Measurements from ENCODE around the gene CNTNAP2. TPM values are rescaled to one million over a fixed set of nuclear protein-coding genes. Genes with fewer than 3 reads are reported as not detected.
A peak's percentile ranks its signal among the peaks of the same experiment; 100 is the strongest.
"Not testable (repeated sequence)": the region's sequence is repeated elsewhere in the genome, so short reads cannot be mapped to it uniquely, and the experiment has no call there.

The CNTNAP2 gene
- total and polyA plus RNA-seq, 4 donors = 41.3 to 127 (median 67.8) TPM

- WGBS (ENCODE audit: insufficient coverage) = 100% methylated on average over 2 of the region's 6 CpGs
- H3K4me3 ChIP-seq (ENCODE audit: low read depth, low read length) = no peak overlapping the region
- no peaks in the 10 kb centered on the region for H3K9me3 ChIP-seq (ENCODE audit: control insufficient read depth, insufficient read depth, low read length)
- no peak overlapping the region for H3K27ac ChIP-seq (ENCODE audit: low read depth, low read length)
- no peaks in the 10 kb centered on the region for H3K4me1 ChIP-seq (ENCODE audit: control insufficient read depth, insufficient read depth, low read length)
- H3K27me3 ChIP-seq (ENCODE audit: control insufficient read depth, insufficient read depth, low read length) = no peaks in the 10 kb centered on the region
- no peak for DNase-seq (ENCODE audit: low read depth in 4 of 6, low spot score in 6 of 6)
- no peaks in the 10 kb centered on the region for H3K36me3 ChIP-seq (ENCODE audit: control insufficient read depth, insufficient read depth, low read length)
These were observed 1928.9 kb downstream of the CNTNAP2 start for GRCh38 chr7:148045521-148045920.

GRCh38 chr7:148049068-148049467, 1932.5 kb downstream of the CNTNAP2 start:
- Histone ChIP-seq H3K27ac (ENCODE audit: low read depth, low read length) (no peak overlapping the region), H3K4me1 (ENCODE audit: control insufficient read depth, insufficient read depth, low read length) (no peaks in the 10 kb centered on the region)
- WGBS (ENCODE audit: insufficient coverage) = no CpG with 5 or more reads among the region's 4 CpGs

GRCh38 chr7:148050492-148051158, 1934.0 kb downstream of the CNTNAP2 start:
- H3K4me3 ChIP-seq (ENCODE audit: low read depth, low read length) = no peak overlapping the region
- WGBS (ENCODE audit: insufficient coverage) = no CpG with 5 or more reads among the region's 3 CpGs
- H3K36me3 ChIP-seq (ENCODE audit: control insufficient read depth, insufficient read depth, low read length) = no peaks in the 10 kb centered on the region
- H3K4me1 ChIP-seq (ENCODE audit: control insufficient read depth, insufficient read depth, low read length) = no peaks in the 10 kb centered on the region
- H3K27ac ChIP-seq (ENCODE audit: low read depth, low read length) = no peak overlapping the region
- H3K27me3 ChIP-seq (ENCODE audit: control insufficient read depth, insufficient read depth, low read length) = no peaks in the 10 kb centered on the region
- no peak for DNase-seq (ENCODE audit: low read depth in 4 of 6, low spot score in 6 of 6)
- no peaks in the 10 kb centered on the region for H3K9me3 ChIP-seq (ENCODE audit: control insufficient read depth, insufficient read depth, low read length)

More at GRCh38 chr7:148049068-148049467, 1932.5 kb downstream of the CNTNAP2 start:
- Histone ChIP-seq H3K27me3 (ENCODE audit: control insufficient read depth, insufficient read depth, low read length) (no peaks in the 10 kb centered on the region), H3K4me3 (ENCODE audit: low read depth, low read length) (no peak overlapping the region), H3K36me3 (ENCODE audit: control insufficient read depth, insufficient read depth, low read length) (no peaks in the 10 kb centered on the region), H3K9me3 (ENCODE audit: control insufficient read depth, insufficient read depth, low read length) (no peaks in the 10 kb centered on the region)
- DNase-seq (ENCODE audit: low read depth in 4 of 6, low spot score in 6 of 6) = no peak

GRCh38 chr7:148056406-148056805, 1939.8 kb downstream of the CNTNAP2 start:
- H3K27ac ChIP-seq (ENCODE audit: low read depth, low read length) = no peak overlapping the region
- no peaks in the 10 kb centered on the region for H3K4me1 ChIP-seq (ENCODE audit: control insufficient read depth, insufficient read depth, low read length)
- H3K4me3 ChIP-seq (ENCODE audit: low read depth, low read length) = no peak overlapping the region
- no peaks in the 10 kb centered on the region for H3K9me3 ChIP-seq (ENCODE audit: control insufficient read depth, insufficient read depth, low read length)
- WGBS (ENCODE audit: insufficient coverage) = no CpG with 5 or more reads among the region's 3 CpGs
- no peaks in the 10 kb centered on the region for H3K36me3 ChIP-seq (ENCODE audit: control insufficient read depth, insufficient read depth, low read length)
- peak in 1 of 6 donors; percentile 67 for DNase-seq (ENCODE audit: low read depth in 4 of 6, low spot score in 6 of 6)
- no peaks in the 10 kb centered on the region for H3K27me3 ChIP-seq (ENCODE audit: control insufficient read depth, insufficient read depth, low read length)

- Histone ChIP-seq H3K4me1 (ENCODE audit: control insufficient read depth, insufficient read depth, low read length) (no peaks in the 10 kb centered on the region), H3K27ac (ENCODE audit: low read depth, low read length) (no peak overlapping the region), H3K36me3 (ENCODE audit: control insufficient read depth, insufficient read depth, low read length) (no peaks in the 10 kb centered on the region), H3K27me3 (ENCODE audit: control insufficient read depth, insufficient read depth, low read length) (no peaks in the 10 kb centered on the region), H3K4me3 (ENCODE audit: low read depth, low read length) (no peak overlapping the region), H3K9me3 (ENCODE audit: control insufficient read depth, insufficient read depth, low read length) (no peaks in the 10 kb centered on the region)
- peak in 1 of 6 donors; percentile 55 for DNase-seq (ENCODE audit: low read depth in 4 of 6, low spot score in 6 of 6)
- 71% methylated on average over 1 of the region's 4 CpGs for WGBS (ENCODE audit: insufficient coverage)
These were observed 1941.5 kb downstream of the CNTNAP2 start for GRCh38 chr7:148058092-148058491.

GRCh38 chr7:148058753-148059152, 1942.2 kb downstream of the CNTNAP2 start:
- no peaks in the 10 kb centered on the region for H3K27me3 ChIP-seq (ENCODE audit: control insufficient read depth, insufficient read depth, low read length)
- no peaks in the 10 kb centered on the region for H3K4me1 ChIP-seq (ENCODE audit: control insufficient read depth, insufficient read depth, low read length)
- H3K9me3 ChIP-seq (ENCODE audit: control insufficient read depth, insufficient read depth, low read length) = no peaks in the 10 kb centered on the region
- no peaks in the 10 kb centered on the region for H3K36me3 ChIP-seq (ENCODE audit: control insufficient read depth, insufficient read depth, low read length)
- H3K27ac ChIP-seq (ENCODE audit: low read depth, low read length) = no peak overlapping the region
- H3K4me3 ChIP-seq (ENCODE audit: low read depth, low read length) = no peak overlapping the region
- DNase-seq (ENCODE audit: low read depth in 4 of 6, low spot score in 6 of 6) = no peak
- WGBS (ENCODE audit: insufficient coverage) = 92% methylated on average over 2 of the region's 6 CpGs

- WGBS (ENCODE audit: insufficient coverage) = no CpG with 5 or more reads among the region's 1 CpG
These were observed 1944.1 kb downstream of the CNTNAP2 start for GRCh38 chr7:148060724-148061123.

GRCh38 chr7:148078111-148078510, 1961.5 kb downstream of the CNTNAP2 start:
- H3K27me3 ChIP-seq (ENCODE audit: control insufficient read depth, insufficient read depth, low read length); H3K9me3 ChIP-seq (ENCODE audit: control insufficient read depth, insufficient read depth, low read length); H3K4me1 ChIP-seq (ENCODE audit: control insufficient read depth, insufficient read depth, low read length); H3K27ac ChIP-seq (ENCODE audit: low read depth, low read length); H3K36me3 ChIP-seq (ENCODE audit: control insufficient read depth, insufficient read depth, low read length); DNase-seq (ENCODE audit: low read depth in 4 of 6, low spot score in 6 of 6); H3K4me3 ChIP-seq (ENCODE audit: low read depth, low read length): not testable (repeated sequence)
- WGBS (ENCODE audit: insufficient coverage) = no CpG with 5 or more reads among the region's 4 CpGs

More at GRCh38 chr7:148060724-148061123, 1944.1 kb downstream of the CNTNAP2 start:
- H3K4me1 ChIP-seq (ENCODE audit: control insufficient read depth, insufficient read depth, low read length) = no peaks in the 10 kb centered on the region
- H3K27ac ChIP-seq (ENCODE audit: low read depth, low read length) = no peak overlapping the region
- H3K27me3 ChIP-seq (ENCODE audit: control insufficient read depth, insufficient read depth, low read length) = no peaks in the 10 kb centered on the region
- no peak overlapping the region for H3K4me3 ChIP-seq (ENCODE audit: low read depth, low read length)
- DNase-seq (ENCODE audit: low read depth in 4 of 6, low spot score in 6 of 6) = no peak
- no peaks in the 10 kb centered on the region for H3K9me3 ChIP-seq (ENCODE audit: control insufficient read depth, insufficient read depth, low read length)
- H3K36me3 ChIP-seq (ENCODE audit: control insufficient read depth, insufficient read depth, low read length) = no peaks in the 10 kb centered on the region

GRCh38 chr7:148079206-148080080, 1962.8 kb downstream of the CNTNAP2 start:
- no peak for DNase-seq (ENCODE audit: low read depth in 4 of 6, low spot score in 6 of 6)
- no peak overlapping the region for H3K27ac ChIP-seq (ENCODE audit: low read depth, low read length)
- no peak overlapping the region for H3K4me3 ChIP-seq (ENCODE audit: low read depth, low read length)
- H3K27me3 ChIP-seq (ENCODE audit: control insufficient read depth, insufficient read depth, low read length) = no peaks in the 10 kb centered on the region
- H3K9me3 ChIP-seq (ENCODE audit: control insufficient read depth, insufficient read depth, low read length) = no peaks in the 10 kb centered on the region
- H3K36me3 ChIP-seq (ENCODE audit: control insufficient read depth, insufficient read depth, low read length) = no peaks in the 10 kb centered on the region
- WGBS (ENCODE audit: insufficient coverage) = no CpG with 5 or more reads among the region's 2 CpGs
- no peaks in the 10 kb centered on the region for H3K4me1 ChIP-seq (ENCODE audit: control insufficient read depth, insufficient read depth, low read length)
